K562 (cell line): Measurements from ENCODE around the gene CAMK1D. TPM values are rescaled to one million over a fixed set of nuclear protein-coding genes. Genes with fewer than 3 reads are reported as not detected.

Experiments
- ATAC-seq: fragments of 200-7000 bp; cut with Tn5 transposase; 3 replicates; pipeline ENCODE4 v1.9.1; 2020; ENCODE audit warnings: moderate library complexity
- BruUV-seq: library from RNA; stranded (reverse); fragments of 400-500 nt; replicated peaks from 2 replicates; lab custom pipeline; 2021; lab: Mats Ljungman, UMichigan
- CTCF ChIA-PET: fragments of 300-600 bp; formaldehyde crosslinking; extraction: SDS; loops from one replicate; lab custom pipeline; 2021; ENCODE audit warnings: low intra/inter-chr PET ratio; lab: Yijun Ruan, JAX
- POLR2A ChIA-PET: fragments of 300-600, 350-650 bp; sonication (Branson Sonifier 250); formaldehyde crosslinking; extraction: SDS; loops from one replicate; lab custom pipeline; 2021; ENCODE audit warnings: antibody characterized with exemption, inconsistent platforms; lab: Yijun Ruan, JAX
- DNase-seq, 4 experiments: peaks; one replicate each; pipeline versions ENCODE4 v3.0.0 to v3.0.0-alpha.2; 2011 to 2018; ENCODE audit warnings: low spot score in 3 of 4, mixed read lengths in 3 of 4; ENCODE audit errors: extremely low read depth in 1 of 4
- FAIRE-seq: peaks from 2 replicates; lab custom pipeline; 2011; peaks lifted over from hg19 to GRCh38; lab: Jason Lieb, UNC
- H2AFZ ChIP-seq: 2 replicates; pipeline ENCODE4 v1.6.0; 2011; ENCODE audit warnings: low read depth, low read length, control low read depth, inconsistent platforms
- H3K27ac ChIP-seq: fragments of 200-600 bp; 3 replicates; pipeline ENCODE4 v1.8.0; 2011; ENCODE audit warnings: low read depth, mild to moderate bottlenecking, control low read depth, inconsistent platforms, low read length, moderate library complexity, mixed read lengths; ENCODE audit errors: extremely low read depth
- H3K27me3 ChIP-seq, 2 experiments: fragments of 300-600 bp in 1 of 2; 2 replicates in 1 of 2; 3 replicates in 1 of 2; pipeline versions ENCODE4 v1.6.0 to v1.8.0; 2011; ENCODE audit warnings: inconsistent platforms in 2 of 2, low read length in 2 of 2, mild to moderate bottlenecking in 1 of 2, mixed read lengths in 1 of 2, moderate library complexity in 1 of 2; ENCODE audit not compliant: control insufficient read depth in 2 of 2, insufficient read depth in 2 of 2
- H3K36me3 ChIP-seq: fragments of 300-600 bp; 3 replicates; pipeline ENCODE4 v1.8.0; 2011; ENCODE audit warnings: mild to moderate bottlenecking, low read length, inconsistent platforms; ENCODE audit not compliant: control insufficient read depth, insufficient read depth
- H3K4me1 ChIP-seq, 2 experiments: fragments of 200-600 bp in 1 of 2; replicated peaks in 1 of 2; 2 replicates in 1 of 2; 3 replicates in 1 of 2; pipeline versions ENCODE4 v1.5.1 to v1.8.0; 2011; ENCODE audit warnings: inconsistent platforms in 2 of 2, low read length in 2 of 2, mild to moderate bottlenecking in 1 of 2, mixed read lengths in 1 of 2, moderate library complexity in 1 of 2; ENCODE audit not compliant: control insufficient read depth in 2 of 2, insufficient read depth in 2 of 2
- H3K4me2 ChIP-seq: 2 replicates; pipeline ENCODE4 v1.6.1; 2011; ENCODE audit warnings: low read length, control low read depth, inconsistent platforms, mixed read lengths; ENCODE audit not compliant: insufficient read depth
- H3K4me3 ChIP-seq: fragments of 200-600 bp; sonication (generic), shearing (Covaris generic); 2 replicates; pipeline ENCODE4 v1.5.1; 2016; ENCODE audit warnings: control low read depth, inconsistent platforms
- H3K79me2 ChIP-seq: fragments of 200-600 bp; 3 replicates; pipeline ENCODE4 v1.8.0; 2011; ENCODE audit warnings: low read length, inconsistent platforms; ENCODE audit not compliant: control insufficient read depth, insufficient read depth
- H3K9ac ChIP-seq, 2 experiments: 2 replicates each; pipeline versions ENCODE4 v1.6.0 to v1.6.1; 2011; ENCODE audit warnings: low read depth in 2 of 2, low read length in 2 of 2, control low read depth in 1 of 2, inconsistent platforms in 1 of 2, mild to moderate bottlenecking in 1 of 2, mixed read lengths in 1 of 2; ENCODE audit not compliant: insufficient read depth in 1 of 2
- H3K9me1 ChIP-seq: one replicate; pipeline ENCODE4 v1.6.0; 2011; ENCODE audit warnings: inconsistent platforms, mild to moderate bottlenecking, low read length, moderate library complexity; ENCODE audit not compliant: control insufficient read depth, insufficient read depth
- H3K9me3 ChIP-seq: replicated peaks from 2 replicates; pipeline ENCODE4 v1.5.1; 2011; ENCODE audit warnings: low read depth, low read length, inconsistent platforms; ENCODE audit not compliant: control insufficient read depth, insufficient read depth
- H4K20me1 ChIP-seq: replicated peaks from 2 replicates; pipeline ENCODE4 v1.6.1; 2011; ENCODE audit warnings: low read length, inconsistent platforms, mixed read lengths; ENCODE audit not compliant: control insufficient read depth, insufficient read depth
- BRF1 ChIP-seq: IDR thresholded peaks from 3 replicates; pipeline ENCODE4 v1.6.1; 2011; ENCODE audit warnings: borderline replicate concordance, mild to moderate bottlenecking; ENCODE audit not compliant: insufficient read length; ENCODE audit errors: extremely low read depth
- CC2D1A ChIP-seq: fragments of 450-650 bp; IDR thresholded peaks from 2 replicates; pipeline ENCODE4 v1.6.1; 2017; ENCODE audit warnings: mild to moderate bottlenecking
- GABPB1 ChIP-seq: sonication (generic); formaldehyde crosslinking; IDR thresholded peaks from 2 replicates; pipeline ENCODE4 v1.8.0; 2022; ENCODE audit warnings: mild to moderate bottlenecking, missing genetic modification reagents
- GTF2E2 ChIP-seq: fragments of 200-800 bp; sonication (Bioruptor generic); IDR thresholded peaks from 2 replicates; pipeline ENCODE4 v1.6.1; 2016; ENCODE audit warnings: missing genetic modification characterization, missing compliant biosample characterization
- MCM2 ChIP-seq: fragments of 450-650 bp; IDR thresholded peaks from 2 replicates; pipeline ENCODE4 v1.6.1; 2017; ENCODE audit warnings: low read depth, mild to moderate bottlenecking
- PATZ1 ChIP-seq: fragments of 250-450 bp; sonication (Bioruptor Pico); IDR thresholded peaks from 2 replicates; pipeline ENCODE4 v1.5.0; 2020; ENCODE audit warnings: mild to moderate bottlenecking, borderline replicate concordance
- SMAD4 ChIP-seq: fragments of 250-450 bp; sonication (Bioruptor Pico); conservative IDR thresholded peaks from 2 replicates; pipeline ENCODE4 v1.8.0; 2021; ENCODE audit warnings: inconsistent platforms, mild to moderate bottlenecking, moderate library complexity
- TFE3 ChIP-seq: fragments of 450-650 bp; formaldehyde crosslinking; IDR thresholded peaks from 2 replicates; pipeline ENCODE4 v1.4.0; 2020; ENCODE audit warnings: mild to moderate bottlenecking, mixed read lengths
- USF1 ChIP-seq: sonication (generic); formaldehyde crosslinking; IDR thresholded peaks from 2 replicates; pipeline ENCODE4 v1.9.0; 2022; ENCODE audit warnings: mild to moderate bottlenecking, missing genetic modification reagents
- VEZF1 ChIP-seq: fragments of 200-800 bp; sonication (Bioruptor generic); IDR thresholded peaks from 2 replicates; pipeline ENCODE4 v1.6.1; 2017; ENCODE audit warnings: missing genetic modification characterization, missing compliant biosample characterization
- XRCC5 ChIP-seq: fragments of 200-400 bp; formaldehyde crosslinking; IDR thresholded peaks from 2 replicates; pipeline ENCODE4 v1.6.1; 2017; ENCODE audit warnings: low read depth, mild to moderate bottlenecking, low read length
- ZNF639 ChIP-seq, 2 experiments: fragments of 200-800 bp in 1 of 2; sonication (Bioruptor generic) in 1 of 2; sonication (generic) in 1 of 2; formaldehyde crosslinking in 1 of 2; IDR thresholded peaks in 1 of 2; conservative IDR thresholded peaks in 1 of 2; 2 replicates each; pipeline versions ENCODE4 v1.5.0 to v1.6.1; 2016 to 2020; ENCODE audit warnings: missing compliant biosample characterization in 1 of 2, missing genetic modification characterization in 1 of 2, missing genetic modification reagents in 1 of 2
- WGBS: fragments of 100-300 bp; shearing (Covaris generic); methylation state at CpG from one replicate; pipeline ENCODE4 v1.1.6; 2016; ENCODE audit warnings: low coverage, mixed read lengths; ENCODE audit not compliant: insufficient coverage; ENCODE audit errors: missing lambda C conversion rate; 5-methylcytosine and 5-hydroxymethylcytosine counted together
- in situ Hi-C: fragments of 300-500 bp; cut with MboI; formaldehyde crosslinking; loops from 4 replicates; pipeline ENCODE4 v1.15.0; 2018; ENCODE audit warnings: inconsistent platforms, mixed read lengths
- intact Hi-C: fragments of 100-400 bp; cut with micrococcal nuclease; formaldehyde crosslinking; loops from 2 replicates; pipeline ENCODE4 v1.14.2; 2022
- polyA plus RNA-seq, 8 experiments: library from polyadenylated mRNA; depleted of rRNA in 4 of 8; stranded (reverse) in 5 of 8; unstranded in 3 of 8; fragments of >200 nt; fragmentation: Nextera tagmentation in 2 of 8; fragmentation: Illumina TruSeq in 1 of 8; extraction: Ambion mirVana in 2 of 8; extraction: Trizol in 1 of 8; gene quantifications; 2 replicates each; pipeline versions ENCODE4 v1.2.1 to v1.2.3, GENCODE V29; 2011 to 2014; ENCODE audit warnings: inconsistent platforms in 1 of 8, missing spikeins in 1 of 8
- total RNA-seq, 7 experiments: library from RNA; depleted of rRNA in 6 of 7; stranded (reverse); fragments of >200 nt in 6 of 7; fragmentation: Illumina TruSeq in 2 of 7; extraction: Trizol in 2 of 7; gene quantifications; 2 replicates each; pipeline versions ENCODE4 v1.2.1 to v1.2.3, GENCODE V29; 2011 to 2021; ENCODE audit warnings: low replicate concordance in 1 of 7

The CAMK1D gene
- total and polyA plus RNA-seq, 9 of the 15 experiments (the other 6 are each of a cell fraction or from before 2014, with no cell fraction given) = 0.12 to 0.24 (median 0.20) TPM; not detected in 5

GRCh38 chr10:12726971-12727831 lies 377.9 kb downstream of the CAMK1D start:
- no TSS peak for BruUV-seq
- Histone ChIP-seq H3K36me3 (no peaks in the 10 kb centered on the region), H3K4me2 (no peak overlapping the region), H3K9ac (no peak overlapping the region), H3K4me3 (no peak overlapping the region), H3K4me1 (no peaks in the 10 kb centered on the region; a peak in 1 of 5 replicates), H3K9me1 (no peaks in the 10 kb centered on the region), H3K27ac (no peak overlapping the region), H3K9me3 (no peaks in the 10 kb centered on the region), H3K79me2 (no peaks in the 10 kb centered on the region), H3K27me3 (peaks cover 15 to 57% of the 10 kb centered on the region in 2 experiments; a peak in 4 of 5 replicates), H4K20me1 (no peaks in the 10 kb centered on the region), H2AFZ (no peak overlapping the region)
- no peak for DNase-seq
- ChIA-PET POLR2A (no interaction called here), CTCF (no interaction called here)
- no peak for ATAC-seq
- in situ Hi-C loops (no loop called here), intact Hi-C loops (no loop called here)
- 1% methylated on average over 19 of the region's 19 CpGs for WGBS
- FAIRE-seq = no peak
- no peak for TF ChIP-seq XRCC5
- TF ChIP-seq ZNF639 (CRISPR knock-in tag; conservative IDR thresholded peaks at IDR 0.05 in 1 of 2, IDR thresholded peaks at IDR 0.05 in 1 of 2) = no peak
- TF ChIP-seq MCM2 = no peak
- no peak for TF ChIP-seq BRF1
- TF ChIP-seq TFE3 (CRISPR knock-in tag) = no peak
- TF ChIP-seq GTF2E2 (tag) = no peak
- TF ChIP-seq GABPB1 (CRISPR knock-in tag) = no peak
- TF ChIP-seq SMAD4 (CRISPR knock-in tag) = no peak
- no peak for TF ChIP-seq VEZF1 (CRISPR knock-in tag)
- no peak for TF ChIP-seq USF1
- no peak for TF ChIP-seq CC2D1A
- TF ChIP-seq PATZ1 (CRISPR knock-in tag) = no peak
